Liver (tissue), 9 donors: Measurements from ENCODE around the gene PYM1. TPM values are rescaled to one million over a fixed set of nuclear protein-coding genes. Genes with fewer than 3 reads are reported as not detected.
A peak's percentile ranks its signal among the peaks of the same experiment; 100 is the strongest.

Source experiments
- DNase-seq: peaks from one replicate; pipeline ENCODE4 v3.0.0-alpha.2; 2017; ENCODE audit warnings: low spot score
- H3K27ac ChIP-seq, 2 donors: one replicate each; pipeline ENCODE4 v1.7.0; 2013; ENCODE audit warnings: inconsistent platforms in 2 of 2, low read length in 2 of 2, control low read depth in 1 of 2, low read depth in 1 of 2, mild to moderate bottlenecking in 1 of 2
- H3K27me3 ChIP-seq, 4 donors: one replicate each; pipeline versions ENCODE4 v1.6.1 to v1.7.0; 2013; ENCODE audit warnings: low read length in 3 of 4, inconsistent platforms in 1 of 4, mild to moderate bottlenecking in 1 of 4, moderate library complexity in 1 of 4; ENCODE audit not compliant: control insufficient read depth in 4 of 4, insufficient read depth in 4 of 4
- H3K36me3 ChIP-seq, 4 donors: one replicate each; pipeline versions ENCODE4 v1.6.1 to v1.7.0; 2013; ENCODE audit warnings: low read length in 3 of 4, mild to moderate bottlenecking in 3 of 4, low read depth in 1 of 4, moderate library complexity in 1 of 4; ENCODE audit not compliant: control insufficient read depth in 4 of 4, insufficient read depth in 3 of 4
- H3K4me1 ChIP-seq, 4 donors: one replicate each; pipeline versions ENCODE4 v1.6.1 to v1.7.0; 2013; ENCODE audit warnings: low read length in 3 of 4, mild to moderate bottlenecking in 3 of 4, moderate library complexity in 1 of 4; ENCODE audit not compliant: control insufficient read depth in 4 of 4, insufficient read depth in 4 of 4
- H3K4me3 ChIP-seq, 3 donors: one replicate each; pipeline versions ENCODE4 v1.6.1 to v1.7.0; 2013; ENCODE audit warnings: low read length in 3 of 3, control low read depth in 1 of 3, low read depth in 1 of 3, mild to moderate bottlenecking in 1 of 3
- H3K9ac ChIP-seq, 2 donors: one replicate each; pipeline ENCODE4 v1.7.0; 2013; ENCODE audit warnings: low read length in 2 of 2, mild to moderate bottlenecking in 2 of 2, moderate library complexity in 2 of 2, control low read depth in 1 of 2, low read depth in 1 of 2
- H3K9me3 ChIP-seq, 4 donors: one replicate each; pipeline versions ENCODE4 v1.6.1 to v1.7.0; 2013; ENCODE audit warnings: low read length in 3 of 4; ENCODE audit not compliant: control insufficient read depth in 4 of 4
- CTCF ChIP-seq: fragments of 150-350 bp; IDR thresholded peaks from 2 replicates; pipeline ENCODE4 v1.5.1; 2017; ENCODE audit warnings: improper control_type of control experiment, low read depth, low read length; ENCODE audit not compliant: missing input control
- EGR1 ChIP-seq, 2 donors: IDR thresholded peaks; 2 replicates each; pipeline ENCODE4 v1.6.1; 2016 to 2018; ENCODE audit warnings: antibody characterized with exemption in 2 of 2, low read depth in 2 of 2
- FOXA1 ChIP-seq: IDR thresholded peaks from 2 replicates; pipeline ENCODE4 v1.6.1; 2016; ENCODE audit warnings: antibody characterized with exemption
- FOXA2 ChIP-seq: IDR thresholded peaks from 2 replicates; pipeline ENCODE4 v1.6.1; 2016; ENCODE audit warnings: antibody characterized with exemption
- GABPA ChIP-seq, 2 donors: IDR thresholded peaks in 1 of 2; conservative IDR thresholded peaks in 1 of 2; 2 replicates each; pipeline ENCODE4 v1.6.1; 2016; ENCODE audit warnings: antibody characterized with exemption in 2 of 2, mild to moderate bottlenecking in 1 of 2, moderate library complexity in 1 of 2
- HNF4A ChIP-seq, 2 donors: conservative IDR thresholded peaks; 2 replicates each; pipeline ENCODE4 v1.6.1; 2016; ENCODE audit warnings: antibody characterized with exemption in 2 of 2, mild to moderate bottlenecking in 2 of 2
- HNF4G ChIP-seq: IDR thresholded peaks from 2 replicates; pipeline ENCODE4 v1.6.1; 2016; ENCODE audit warnings: antibody characterized with exemption
- JUND ChIP-seq, 2 donors: IDR thresholded peaks; 2 replicates each; pipeline ENCODE4 v1.6.1; 2016; ENCODE audit warnings: antibody characterized with exemption in 2 of 2
- NR2F2 ChIP-seq: IDR thresholded peaks from 2 replicates; pipeline ENCODE4 v1.6.1; 2016; ENCODE audit warnings: antibody characterized with exemption
- RAD21 ChIP-seq, 2 donors: IDR thresholded peaks; 2 replicates each; pipeline ENCODE4 v1.6.1; 2016; ENCODE audit warnings: antibody characterized with exemption in 2 of 2, mild to moderate bottlenecking in 2 of 2
- REST ChIP-seq: IDR thresholded peaks from 2 replicates; pipeline ENCODE4 v1.6.1; 2016; ENCODE audit warnings: antibody characterized with exemption, mild to moderate bottlenecking
- RXRA ChIP-seq, 2 donors: IDR thresholded peaks; 2 replicates each; pipeline ENCODE4 v1.6.1; 2017 to 2018; ENCODE audit warnings: antibody characterized with exemption in 2 of 2, mild to moderate bottlenecking in 1 of 2
- SP1 ChIP-seq: IDR thresholded peaks from 2 replicates; pipeline ENCODE4 v1.6.1; 2018; ENCODE audit warnings: antibody characterized with exemption, mild to moderate bottlenecking
- TAF1 ChIP-seq: conservative IDR thresholded peaks from 2 replicates; pipeline ENCODE4 v1.6.1; 2016; ENCODE audit warnings: antibody characterized with exemption, mild to moderate bottlenecking
- YY1 ChIP-seq: IDR thresholded peaks from 2 replicates; pipeline ENCODE4 v1.6.1; 2016; ENCODE audit warnings: antibody characterized with exemption, mild to moderate bottlenecking
- WGBS: extraction: QIAGEN DNeasy Blood & Tissue Kit; methylation state at CpG from one replicate; pipeline ENCODE4 v1.1.7; 2013; 5-methylcytosine and 5-hydroxymethylcytosine counted together
- polyA plus RNA-seq, 2 donors: library from polyadenylated mRNA; stranded (reverse) in 1 of 2; unstranded in 1 of 2; fragments of 200-250 nt in 1 of 2; fragments of >200 nt in 1 of 2; fragmentation: Nextera tagmentation in 1 of 2; extraction: Ambion mirVana in 1 of 2; gene quantifications; one replicate each; pipeline versions ENCODE4 v1.2.1 to v1.2.3, GENCODE V29; 2013 to 2015
- total RNA-seq, 2 donors: library from RNA; depleted of rRNA; stranded (reverse); fragments of >200 nt; gene quantifications; one replicate each; pipeline ENCODE4 v1.2.3, GENCODE V29; 2014
- TF ChIP-seq, protein P1 (sequence below): IDR thresholded peaks from 2 replicates; pipeline ENCODE4 v1.6.1; 2016; ENCODE audit warnings: antibody characterized with exemption
- TF ChIP-seq, protein P2 (sequence below): IDR thresholded peaks from 2 replicates; pipeline ENCODE4 v1.6.1; 2016; ENCODE audit warnings: antibody characterized with exemption
- TF ChIP-seq, protein P3 (sequence below): IDR thresholded peaks from 2 replicates; pipeline ENCODE4 v1.6.1; 2016; ENCODE audit warnings: antibody characterized with exemption
- donor health status: healthy.
- donor health status: healthy.
- donor health status: healthy.
- donor health status: healthy.
- donor health status: healthy.

The PYM1 gene
- total and polyA plus RNA-seq, 4 donors: 16.7 to 29.4 (median 21.3) TPM

- DNase-seq: peak; percentile 92
- H3K36me3 ChIP-seq: peaks cover 0 to 6% (median 1%) of the 10 kb centered on the region in 4 donors
- H3K4me3 ChIP-seq: peak overlapping the region; percentile 84 to 98 (median 95)
- peaks cover 5 to 30% (median 24%) of the 10 kb centered on the region in 4 donors for H3K4me1 ChIP-seq
- TF ChIP-seq GABPA (IDR thresholded peaks at IDR 0.05 in 1 of 2, conservative IDR thresholded peaks at IDR 0.05 in 1 of 2) (peak; percentile 86 to 94), RXRA (IDR thresholded peaks at IDR 0.05) (peak in 1 of 2 donors; percentile 6), REST (peak; percentile 29), RAD21 (IDR thresholded peaks at IDR 0.05) (peak in 1 of 2 donors; percentile 39), HNF4G (no peak), FOXA2 (no peak), JUND (IDR thresholded peaks at IDR 0.05) (no peak), TAF1 (no peak), YY1 (peak; percentile 98), SP1 (peak; percentile 25), HNF4A (conservative IDR thresholded peaks at IDR 0.05) (no peak), CTCF (peak; percentile 34), EGR1 (IDR thresholded peaks at IDR 0.05; ENCODE audit: low read depth in 2 of 2) (no peak), NR2F2 (peak; percentile 10), FOXA1 (no peak)
- TF ChIP-seq, protein P1, sequence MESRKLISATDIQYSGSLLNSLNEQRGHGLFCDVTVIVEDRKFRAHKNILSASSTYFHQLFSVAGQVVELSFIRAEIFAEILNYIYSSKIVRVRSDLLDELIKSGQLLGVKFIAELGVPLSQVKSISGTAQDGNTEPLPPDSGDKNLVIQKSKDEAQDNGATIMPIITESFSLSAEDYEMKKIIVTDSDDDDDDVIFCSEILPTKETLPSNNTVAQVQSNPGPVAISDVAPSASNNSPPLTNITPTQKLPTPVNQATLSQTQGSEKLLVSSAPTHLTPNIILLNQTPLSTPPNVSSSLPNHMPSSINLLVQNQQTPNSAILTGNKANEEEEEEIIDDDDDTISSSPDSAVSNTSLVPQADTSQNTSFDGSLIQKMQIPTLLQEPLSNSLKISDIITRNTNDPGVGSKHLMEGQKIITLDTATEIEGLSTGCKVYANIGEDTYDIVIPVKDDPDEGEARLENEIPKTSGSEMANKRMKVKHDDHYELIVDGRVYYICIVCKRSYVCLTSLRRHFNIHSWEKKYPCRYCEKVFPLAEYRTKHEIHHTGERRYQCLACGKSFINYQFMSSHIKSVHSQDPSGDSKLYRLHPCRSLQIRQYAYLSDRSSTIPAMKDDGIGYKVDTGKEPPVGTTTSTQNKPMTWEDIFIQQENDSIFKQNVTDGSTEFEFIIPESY: peak; percentile 42
- TF ChIP-seq, protein P2, sequence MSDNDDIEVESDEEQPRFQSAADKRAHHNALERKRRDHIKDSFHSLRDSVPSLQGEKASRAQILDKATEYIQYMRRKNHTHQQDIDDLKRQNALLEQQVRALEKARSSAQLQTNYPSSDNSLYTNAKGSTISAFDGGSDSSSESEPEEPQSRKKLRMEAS: peak; percentile 71
- TF ChIP-seq, protein P3, sequence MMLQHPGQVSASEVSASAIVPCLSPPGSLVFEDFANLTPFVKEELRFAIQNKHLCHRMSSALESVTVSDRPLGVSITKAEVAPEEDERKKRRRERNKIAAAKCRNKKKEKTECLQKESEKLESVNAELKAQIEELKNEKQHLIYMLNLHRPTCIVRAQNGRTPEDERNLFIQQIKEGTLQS: no peak
- H3K27ac ChIP-seq: peak overlapping the region; percentile 92 to 96
- under 1% methylated on average over 42 of the region's 42 CpGs for WGBS
- no peaks in the 10 kb centered on the region for H3K9me3 ChIP-seq
- peak overlapping the region; percentile 83 to 97 for H3K9ac ChIP-seq
- no peaks in the 10 kb centered on the region for H3K27me3 ChIP-seq
Observed at GRCh38 chr12:55926738-55927587, 731 bp downstream of the PYM1 start.
